ENCODE measurements around the gene CXCL11.
"Not testable (repeated sequence)": the region's sequence is repeated elsewhere in the genome, so short reads cannot be mapped to it uniquely, and the experiment has no call there.

CXCL11 gene

GRCh38 chr4:75998525-75999147 lies 37.2 kb downstream of the CXCL11 start:
- DNase-seq: not testable (repeated sequence)

- DNase-seq: no peak
These were observed 37.9 kb downstream of the CXCL11 start for GRCh38 chr4:75997946-75998345.

GRCh38 chr4:75997081-75997480 lies 38.8 kb downstream of the CXCL11 start:
- DNase-seq: no peak

GRCh38 chr4:75995727-75996126 lies 40.1 kb downstream of the CXCL11 start:
- peak; percentile 68 for DNase-seq

GRCh38 chr4:75992462-75992861 lies 43.4 kb downstream of the CXCL11 start:
- no peak for DNase-seq

GRCh38 chr4:75989846-75990528 lies 45.9 kb downstream of the CXCL11 start:
- DNase-seq: no peak

- DNase-seq: no peak
These were observed 50.8 kb downstream of the CXCL11 start for GRCh38 chr4:75985116-75985515.
